Subcutaneous abdominal adipose tissue (tissue), 5 donors: ENCODE results near the gene PAOX.

Source experiments
- H3K27ac ChIP-seq: one replicate; pipeline ENCODE4 v1.7.0; 2013; ENCODE audit warnings: low read depth, mild to moderate bottlenecking, inconsistent platforms, low read length, moderate library complexity
- H3K27me3 ChIP-seq, 5 donors: one replicate each; pipeline ENCODE4 v1.7.0; 2013; ENCODE audit warnings: low read length in 5 of 5, inconsistent platforms in 1 of 5; ENCODE audit not compliant: control insufficient read depth in 5 of 5, insufficient read depth in 4 of 5
- H3K36me3 ChIP-seq, 5 donors: one replicate each; pipeline ENCODE4 v1.7.0; 2013; ENCODE audit warnings: low read length in 5 of 5; ENCODE audit not compliant: control insufficient read depth in 5 of 5, insufficient read depth in 5 of 5
- H3K4me1 ChIP-seq, 5 donors: one replicate each; pipeline ENCODE4 v1.7.0; 2013; ENCODE audit warnings: low read length in 5 of 5, mild to moderate bottlenecking in 3 of 5, moderate library complexity in 1 of 5; ENCODE audit not compliant: control insufficient read depth in 5 of 5, insufficient read depth in 5 of 5
- H3K4me3 ChIP-seq, 5 donors: one replicate each; pipeline ENCODE4 v1.7.0; 2013; ENCODE audit warnings: low read length in 5 of 5, low read depth in 1 of 5
- H3K9ac ChIP-seq, 5 donors: one replicate each; pipeline ENCODE4 v1.7.0; 2013; ENCODE audit warnings: low read length in 5 of 5, mild to moderate bottlenecking in 4 of 5, moderate library complexity in 3 of 5
- H3K9me3 ChIP-seq, 5 donors: one replicate each; pipeline ENCODE4 v1.7.0; 2013; ENCODE audit warnings: low read length in 5 of 5; ENCODE audit not compliant: control insufficient read depth in 5 of 5
- donor health status: healthy.
- donor health status: healthy.
- donor health status: healthy.
- donor health status: healthy.
- donor health status: healthy.

The PAOX gene

DNA sequence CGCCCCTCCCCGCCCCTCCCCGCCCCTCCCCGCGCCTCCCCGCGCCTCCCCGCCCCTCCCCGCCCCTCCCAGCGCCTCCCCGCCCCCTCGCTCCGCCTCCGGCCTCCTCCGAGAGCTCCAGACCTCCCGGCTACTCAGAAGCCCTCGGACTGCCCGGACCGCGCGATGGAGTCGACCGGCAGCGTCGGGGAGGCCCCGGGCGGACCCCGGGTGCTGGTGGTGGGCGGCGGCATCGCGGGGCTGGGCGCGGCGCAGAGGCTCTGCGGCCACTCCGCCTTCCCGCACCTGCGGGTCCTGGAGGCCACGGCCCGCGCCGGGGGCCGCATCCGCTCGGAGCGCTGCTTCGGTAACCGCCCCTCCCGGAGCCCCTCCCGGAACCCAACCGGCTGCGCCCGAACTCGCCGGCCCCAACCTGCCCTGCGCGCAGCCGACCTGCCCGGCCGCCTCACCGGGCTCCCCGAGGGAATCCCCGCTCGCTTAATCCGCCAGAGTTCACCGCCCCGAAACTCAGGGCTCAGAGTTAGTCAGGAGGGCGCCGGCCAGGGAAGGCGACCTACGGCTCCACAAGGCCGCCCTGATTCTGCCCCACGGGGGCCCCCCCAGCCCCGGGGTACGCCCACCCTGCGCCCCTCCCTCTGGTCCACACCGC, at the start of gene PAOX:
Gene PAOX (plus strand): TSS at position 111 of the 649 bp plus-strand sequence. CDS start 55 bp downstream, at position 166.
- H3K27ac ChIP-seq: no peak within 1 kb of the TSS
- H3K4me3 ChIP-seq: peak within 1 kb of the TSS; percentile 59 to 97 (median 91)
- peak within 1 kb of the TSS in 4 of 5 donors; percentile 74 to 86 (median 82) for H3K9ac ChIP-seq
- peaks cover 0 to 36% (median 20%) of the 10 kb centered on the region in 5 donors for H3K4me1 ChIP-seq
- H3K36me3 ChIP-seq: peaks cover 0 to 14% (median 3%) of the 10 kb centered on the region in 5 donors
- no peaks in the 10 kb centered on the region for H3K9me3 ChIP-seq
- no peaks in the 10 kb centered on the region for H3K27me3 ChIP-seq

DNA sequence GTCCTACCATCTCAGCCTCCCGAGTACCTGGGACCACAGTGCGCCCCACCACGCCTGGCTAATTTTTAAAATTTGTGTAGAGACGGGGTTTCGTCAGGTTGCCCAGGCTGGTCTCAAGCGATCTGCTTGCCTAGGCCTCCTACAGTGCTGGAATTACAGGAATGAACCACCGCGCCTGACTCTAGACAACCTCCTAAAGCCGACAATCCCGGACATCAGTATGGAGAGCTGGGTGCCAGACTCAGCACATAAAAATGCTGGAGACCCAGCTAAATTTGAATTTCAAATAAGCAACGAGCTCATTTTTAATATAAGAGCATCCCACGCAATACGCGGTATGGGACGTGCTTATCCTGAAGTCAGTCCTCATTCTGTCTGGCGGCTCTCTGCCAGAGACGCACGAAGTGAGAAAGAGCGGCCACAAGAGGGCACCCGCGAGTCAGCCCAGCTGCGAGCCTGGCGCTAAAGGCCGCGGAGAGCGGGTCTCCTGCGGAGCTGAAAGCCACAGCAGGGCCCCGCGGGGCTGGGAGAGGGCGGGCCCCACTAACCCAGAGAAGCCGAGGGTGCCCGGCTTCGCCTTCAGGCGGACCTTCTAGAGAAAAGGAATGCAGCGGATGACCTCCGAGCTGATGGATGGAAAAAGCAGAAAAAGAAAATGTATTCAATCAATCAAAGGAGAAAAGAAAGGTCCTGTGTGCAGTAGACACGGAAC, 49.4 kb upstream of the PAOX start:
- Histone ChIP-seq H3K4me1 (peaks cover 0 to 22% (median 18%) of the 10 kb centered on the region in 5 donors), H3K36me3 (no peaks in the 10 kb centered on the region), H3K27ac (no peak overlapping the region), H3K27me3 (peaks cover 45 to 70% (median 46%) of the 10 kb centered on the region in 5 donors), H3K9me3 (no peaks in the 10 kb centered on the region), H3K9ac (no peak overlapping the region), H3K4me3 (peak overlapping the region in 2 of 5 donors; percentile 14 to 44)

DNA sequence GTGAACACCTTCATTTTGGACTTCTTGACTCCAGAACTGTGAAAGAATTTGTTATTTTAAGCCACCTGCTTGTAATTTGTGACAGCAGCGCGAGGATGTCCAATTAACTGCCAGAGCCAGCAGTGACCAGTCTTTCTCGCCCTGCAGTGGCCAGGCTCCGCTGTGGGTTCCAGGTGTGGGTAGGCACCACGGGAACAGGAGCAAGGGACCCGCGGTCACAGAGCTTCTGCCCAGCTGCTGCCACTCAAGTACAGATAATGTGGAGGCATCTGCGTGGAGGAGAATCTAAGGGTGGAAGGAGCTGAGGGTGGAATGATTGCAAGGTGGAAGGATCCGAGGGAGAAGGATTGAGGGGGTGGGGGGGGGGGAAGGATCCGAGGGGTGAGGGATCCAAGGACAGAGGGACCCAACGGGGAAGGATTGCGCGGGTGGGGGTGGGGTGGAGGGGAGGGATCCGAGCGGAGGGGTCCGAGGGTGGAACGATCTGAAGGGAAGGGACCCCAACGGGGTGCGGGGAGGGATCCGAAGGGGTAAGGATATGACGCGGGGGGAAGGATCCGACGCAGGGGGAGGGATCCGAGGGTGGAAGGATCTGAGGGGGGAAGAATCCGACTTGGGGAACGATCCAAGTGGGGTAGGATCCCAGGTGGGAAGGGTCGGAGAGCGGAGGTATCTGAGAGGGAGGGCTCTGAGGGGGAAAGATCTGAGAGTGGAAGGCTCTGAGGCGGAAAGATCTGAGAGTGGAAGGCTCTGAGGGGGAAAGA, 45.9 kb upstream of the PAOX start:
- Histone ChIP-seq H3K27ac (no peak overlapping the region), H3K9me3 (no peaks in the 10 kb centered on the region), H3K36me3 (no peaks in the 10 kb centered on the region), H3K9ac (no peak overlapping the region), H3K4me1 (peaks cover 0 to 28% (median 16%) of the 10 kb centered on the region in 5 donors), H3K4me3 (no peak overlapping the region), H3K27me3 (peaks cover 33 to 72% (median 45%) of the 10 kb centered on the region in 5 donors)

DNA sequence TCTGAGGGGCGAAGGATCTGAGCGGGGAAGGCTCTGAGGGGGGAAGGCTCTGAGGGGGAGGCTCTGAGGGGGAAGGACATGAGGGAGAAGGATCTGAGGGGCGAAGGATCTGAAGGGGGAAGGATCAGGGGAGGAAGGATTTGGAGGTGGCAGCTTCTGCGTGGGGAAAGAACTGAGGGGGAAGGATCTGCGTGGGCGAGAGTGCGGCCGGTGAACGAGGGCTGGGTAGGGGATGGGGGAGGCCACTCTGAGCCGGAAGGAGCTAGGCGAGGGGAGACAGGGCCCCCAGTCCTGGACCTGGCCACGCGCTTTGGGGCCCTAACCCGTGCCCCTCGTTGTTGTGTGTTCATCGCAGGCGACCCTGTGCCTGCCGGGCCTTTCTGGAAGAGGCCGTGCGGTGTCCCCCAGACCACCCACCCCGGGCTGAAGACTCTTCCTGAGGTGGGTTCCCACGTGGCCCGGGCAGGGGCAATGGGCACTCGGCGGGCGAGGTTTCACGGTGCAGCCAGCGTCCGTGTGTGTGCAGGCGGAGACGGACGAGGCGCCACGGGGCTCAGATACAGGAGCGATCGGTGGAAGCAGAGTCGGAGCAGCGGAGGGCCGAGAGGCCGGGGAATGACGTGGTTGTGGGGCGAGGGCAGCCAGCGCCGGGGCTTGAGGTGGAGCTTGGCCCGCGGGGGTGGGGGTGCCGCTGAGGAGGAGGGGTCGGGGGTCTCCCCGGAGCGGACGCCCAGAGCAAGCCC, 44.4 kb upstream of the PAOX start:
- Histone ChIP-seq H3K36me3 (no peaks in the 10 kb centered on the region), H3K27ac (no peak overlapping the region), H3K4me3 (peak overlapping the region in 3 of 5 donors; percentile 40 to 52 (median 41)), H3K9me3 (no peaks in the 10 kb centered on the region), H3K4me1 (peaks cover 0 to 28% (median 16%) of the 10 kb centered on the region in 5 donors), H3K27me3 (peaks cover 32 to 73% (median 47%) of the 10 kb centered on the region in 5 donors), H3K9ac (no peak overlapping the region)

DNA sequence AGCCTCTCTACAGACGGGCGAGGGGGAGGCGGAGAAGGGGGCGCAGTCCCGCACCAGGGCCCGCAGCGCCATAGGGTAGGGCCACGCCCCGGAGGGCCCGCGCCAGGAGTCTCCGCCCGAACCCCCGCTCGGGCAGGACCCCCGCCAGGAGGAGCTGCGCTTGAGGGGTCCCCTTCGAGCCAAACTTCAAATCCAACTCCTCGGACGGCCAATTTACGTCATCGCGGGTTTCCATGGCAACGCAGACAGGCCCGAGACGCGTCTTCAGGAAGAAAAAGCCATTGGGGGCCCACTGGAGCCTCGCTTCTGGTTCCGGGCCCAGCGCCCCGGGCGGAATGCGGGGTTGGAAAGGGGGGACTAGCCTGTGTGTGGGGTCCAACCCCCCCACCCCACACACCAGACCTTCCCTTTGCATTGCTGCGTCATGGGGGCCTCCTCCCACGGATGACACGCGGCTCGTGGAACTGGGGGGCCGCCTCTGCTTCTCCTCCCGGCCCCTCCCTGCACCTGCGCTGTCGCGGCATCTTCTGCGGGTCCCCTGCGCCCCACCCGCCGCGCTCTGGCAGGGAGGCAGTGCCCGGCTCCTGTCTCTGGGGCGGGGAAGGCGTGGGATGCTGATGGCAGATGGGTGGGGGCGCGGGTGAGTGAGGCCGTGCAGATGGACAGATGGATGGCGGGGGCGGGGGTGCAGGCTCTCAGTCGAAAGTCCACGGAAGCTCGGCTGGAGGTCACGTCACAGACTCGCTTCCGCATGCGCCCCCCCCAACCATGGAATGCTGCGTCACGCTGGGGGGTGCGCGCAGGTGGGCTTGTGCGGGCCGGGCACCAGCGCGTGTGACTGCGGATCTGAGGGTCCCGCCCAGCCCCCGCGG, 43.6 kb upstream of the PAOX start:
- H3K27me3 ChIP-seq: peaks cover 32 to 74% (median 51%) of the 10 kb centered on the region in 5 donors
- H3K4me3 ChIP-seq: peak overlapping the region in 3 of 5 donors; percentile 40 to 52 (median 41)
- no peaks in the 10 kb centered on the region for H3K36me3 ChIP-seq
- H3K9ac ChIP-seq: peak overlapping the region in 2 of 5 donors; percentile 39 to 42
- H3K27ac ChIP-seq: no peak overlapping the region
- H3K9me3 ChIP-seq: no peaks in the 10 kb centered on the region
- peaks cover 0 to 25% (median 13%) of the 10 kb centered on the region in 5 donors for H3K4me1 ChIP-seq

DNA sequence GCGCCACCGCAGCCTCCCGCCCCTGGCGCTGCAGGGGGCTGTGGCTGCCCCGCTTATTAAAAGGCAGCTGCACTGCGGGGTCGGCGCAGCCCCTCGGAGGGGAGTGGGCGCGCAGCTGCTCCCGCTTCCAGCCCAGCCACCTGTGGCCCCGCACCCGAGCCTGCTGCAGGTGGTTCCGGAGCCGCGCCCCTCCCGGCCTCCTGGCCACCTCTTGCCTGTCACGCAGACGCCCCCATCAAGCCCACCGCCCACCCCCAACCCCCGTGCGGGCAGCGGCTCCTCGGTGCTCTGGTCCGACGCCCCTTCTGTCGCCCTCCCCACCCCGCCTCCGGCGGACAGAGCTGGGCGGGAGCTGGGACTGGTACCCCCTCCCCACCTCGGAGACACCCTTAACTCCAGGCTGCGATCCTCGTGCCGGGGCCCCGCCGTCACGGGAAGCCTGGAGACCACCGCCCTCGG, 42.9 kb upstream of the PAOX start:
- H3K9ac ChIP-seq: no peak overlapping the region
- peaks cover 0 to 25% (median 13%) of the 10 kb centered on the region in 5 donors for H3K4me1 ChIP-seq
- H3K9me3 ChIP-seq: no peaks in the 10 kb centered on the region
- no peaks in the 10 kb centered on the region for H3K36me3 ChIP-seq
- no peak overlapping the region for H3K27ac ChIP-seq
- peak overlapping the region in 1 of 5 donors; percentile 52 for H3K4me3 ChIP-seq
- H3K27me3 ChIP-seq: peaks cover 29 to 73% (median 51%) of the 10 kb centered on the region in 5 donors

DNA sequence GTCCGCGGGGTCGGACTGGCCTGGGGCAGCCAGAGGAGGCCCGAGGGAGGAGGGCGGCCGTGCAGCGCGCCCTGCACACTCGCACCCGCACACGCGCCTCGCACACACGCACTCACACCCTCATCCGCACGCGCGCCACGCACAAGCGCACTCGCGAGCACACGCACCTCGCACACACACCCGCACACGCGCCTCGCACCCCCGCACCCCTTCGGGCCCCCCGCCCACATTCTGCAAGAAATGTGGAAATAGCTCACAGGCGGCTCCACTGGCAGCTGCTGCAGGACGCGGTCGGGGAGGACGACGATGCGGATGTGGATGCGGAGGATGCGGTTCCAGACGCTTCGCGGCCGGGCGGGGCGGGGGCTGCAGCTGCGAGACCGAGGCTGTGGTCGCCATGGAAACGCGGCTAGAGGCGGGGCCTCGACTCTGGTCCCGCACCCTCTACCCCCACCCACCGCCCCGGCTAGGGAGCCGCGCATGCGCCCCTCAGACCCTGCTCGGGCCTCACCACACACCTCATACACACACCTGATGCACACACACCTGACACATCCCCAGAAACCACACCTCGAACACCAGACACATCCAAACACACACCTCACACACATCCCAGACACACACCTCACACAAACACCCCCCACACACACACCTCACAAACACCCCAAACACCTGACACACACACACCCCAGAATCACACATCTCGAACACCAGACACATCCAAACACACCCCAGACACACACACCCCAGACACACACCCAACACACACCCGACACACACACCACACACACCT, 42.3 kb upstream of the PAOX start, which contains the start of gene CALY:
Gene CALY (minus strand): TSS at position 320 of the 793 bp plus-strand sequence. CDS start 7,907 bp downstream, outside the sequence.
- Histone ChIP-seq H3K27ac (no peak within 1 kb of the TSS), H3K9ac (no peak within 1 kb of the TSS), H3K9me3 (no peaks in the 10 kb centered on the region), H3K4me3 (peak within 1 kb of the TSS in 1 of 5 donors; percentile 52), H3K4me1 (peaks cover 0 to 25% (median 13%) of the 10 kb centered on the region in 5 donors), H3K27me3 (peaks cover 29 to 76% (median 51%) of the 10 kb centered on the region in 5 donors), H3K36me3 (no peaks in the 10 kb centered on the region)

DNA sequence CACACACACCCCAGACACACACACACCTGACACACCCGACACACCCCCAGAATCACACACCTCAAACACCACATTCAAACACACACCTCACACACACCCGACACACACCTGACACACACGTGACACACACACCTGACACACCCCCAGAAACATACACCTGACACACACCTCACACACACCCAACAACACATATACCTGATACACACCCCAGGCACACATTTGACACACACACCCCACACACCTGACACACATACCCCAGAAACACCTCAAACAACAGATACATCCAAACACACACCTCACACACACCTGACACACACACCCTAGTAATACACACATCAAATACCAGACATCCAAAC, 41.7 kb upstream of the PAOX start:
- H3K27ac ChIP-seq: no peak overlapping the region
- H3K27me3 ChIP-seq: peaks cover 27 to 74% (median 51%) of the 10 kb centered on the region in 5 donors

More for the DNA sequence above, 41.7 kb upstream of the PAOX start:
- Histone ChIP-seq H3K9ac (no peak overlapping the region), H3K4me3 (no peak overlapping the region), H3K9me3 (no peaks in the 10 kb centered on the region), H3K4me1 (peaks cover 0 to 25% (median 13%) of the 10 kb centered on the region in 5 donors), H3K36me3 (no peaks in the 10 kb centered on the region)
